ENCODE data around the gene TNK1. TPM values are rescaled to one million over a fixed set of nuclear protein-coding genes. Genes with fewer than 3 reads are reported as not detected.

Gene TNK1
- total RNA-seq, 4 donors from 2014 or later: 15.3 to 42.9 (median 20.7) TPM

GRCh38 chr17:7355053-7355452 is 25.8 kb upstream of the TNK1 start, which contains the start of gene TMEM95:
TSS of gene TMEM95 (plus strand) at chr17:7355156. CDS start at chr17:7355205, 49 bp downstream.
- no peaks in the 10 kb centered on the region for H3K9me3 ChIP-seq
- 20% methylated on average over 1 of the region's 10 CpGs for WGBS
- H3K4me1 ChIP-seq: peaks cover 54% of the 10 kb centered on the region
- H3K27me3 ChIP-seq: no peaks in the 10 kb centered on the region
- H3K27ac ChIP-seq: peak within 1 kb of the TSS; percentile 97
- DNase-seq (ENCODE audit: low spot score in 2 of 2): peak in 1 of 2 donors; percentile 69
- H3K36me3 ChIP-seq: no peaks in the 10 kb centered on the region
- peak within 1 kb of the TSS; percentile 79 for H3K4me3 ChIP-seq
- TF ChIP-seq EP300 (IDR thresholded peaks at IDR 0.05): no peak
- TF ChIP-seq POLR2A (IDR thresholded peaks at IDR 0.05): no peak
- no peak for TF ChIP-seq CTCF (IDR thresholded peaks at IDR 0.05)
- TF ChIP-seq POLR2AphosphoS5 (IDR thresholded peaks at IDR 0.05): no peak

GRCh38 chr17:7355573-7355972 is 25.3 kb upstream of the TNK1 start:
- 76% methylated on average over 8 of the region's 8 CpGs for WGBS
- Histone ChIP-seq H3K4me3 (no peak overlapping the region), H3K9me3 (no peaks in the 10 kb centered on the region), H3K27me3 (no peaks in the 10 kb centered on the region), H3K4me1 (peaks cover 49% of the 10 kb centered on the region), H3K27ac (peak overlapping the region; percentile 34), H3K36me3 (no peaks in the 10 kb centered on the region)
- TF ChIP-seq POLR2A (IDR thresholded peaks at IDR 0.05) (no peak), EP300 (IDR thresholded peaks at IDR 0.05) (no peak), CTCF (IDR thresholded peaks at IDR 0.05) (no peak), POLR2AphosphoS5 (IDR thresholded peaks at IDR 0.05) (no peak)
- DNase-seq (ENCODE audit: low spot score in 2 of 2): no peak

- H3K4me3 ChIP-seq: no peak overlapping the region
- H3K36me3 ChIP-seq: no peaks in the 10 kb centered on the region
- TF ChIP-seq CTCF (IDR thresholded peaks at IDR 0.05): peak; percentile 61 to 90
- no peak for TF ChIP-seq POLR2A (IDR thresholded peaks at IDR 0.05)
- whole genome bisulfite sequencing: 5% methylated on average over 7 of the region's 12 CpGs
- H3K4me1 ChIP-seq: peaks cover 44% of the 10 kb centered on the region
- H3K27me3 ChIP-seq: no peaks in the 10 kb centered on the region
- no peaks in the 10 kb centered on the region for H3K9me3 ChIP-seq
- DNase-seq (ENCODE audit: low spot score in 2 of 2): peak; percentile 89 to 90
- H3K27ac ChIP-seq: peak overlapping the region; percentile 57
Observed at GRCh38 chr17:7356072-7356549, 24.8 kb upstream of the TNK1 start.

GRCh38 chr17:7356756-7357155 is 24.1 kb upstream of the TNK1 start:
- WGBS: 18% methylated on average over 2 of the region's 8 CpGs
- no peak overlapping the region for H3K4me3 ChIP-seq
- TF ChIP-seq EP300 (IDR thresholded peaks at IDR 0.05) (no peak), POLR2AphosphoS5 (IDR thresholded peaks at IDR 0.05) (no peak), CTCF (IDR thresholded peaks at IDR 0.05) (no peak), POLR2A (IDR thresholded peaks at IDR 0.05) (no peak)
- H3K27me3 ChIP-seq: no peaks in the 10 kb centered on the region
- DNase-seq (ENCODE audit: low spot score in 2 of 2): no peak
- peak overlapping the region; percentile 57 for H3K27ac ChIP-seq
- no peaks in the 10 kb centered on the region for H3K9me3 ChIP-seq
- H3K36me3 ChIP-seq: no peaks in the 10 kb centered on the region
- peaks cover 44% of the 10 kb centered on the region for H3K4me1 ChIP-seq

GRCh38 chr17:7357381-7357780 is 23.5 kb upstream of the TNK1 start:
- Histone ChIP-seq H3K36me3 (no peaks in the 10 kb centered on the region), H3K27me3 (no peaks in the 10 kb centered on the region), H3K4me3 (no peak overlapping the region), H3K9me3 (no peaks in the 10 kb centered on the region), H3K27ac (peak overlapping the region; percentile 40), H3K4me1 (peaks cover 41% of the 10 kb centered on the region)
- DNase-seq (ENCODE audit: low spot score in 2 of 2): no peak
- WGBS: 51% methylated on average over 2 of the region's 2 CpGs
- no peak for TF ChIP-seq POLR2AphosphoS5 (IDR thresholded peaks at IDR 0.05)
- no peak for TF ChIP-seq POLR2A (IDR thresholded peaks at IDR 0.05)
- no peak for TF ChIP-seq CTCF (IDR thresholded peaks at IDR 0.05)
- no peak for TF ChIP-seq EP300 (IDR thresholded peaks at IDR 0.05)

Data from suprapubic skin (tissue), 4 donors.